ENCODE data around the gene GARNL3.

Gene GARNL3

GRCh38 chr9:127316586-127317323 is 52.2 kb downstream of the GARNL3 start:
- H3K9ac ChIP-seq (ENCODE audit: low read length) = no peak overlapping the region
- H3K36me3 ChIP-seq (ENCODE audit: control insufficient read depth, insufficient read depth, low read length) = peaks cover 5% of the 10 kb centered on the region; the same call in 1 of the 2 replicates
- H3K9me3 ChIP-seq (ENCODE audit: control insufficient read depth, insufficient read depth, low read depth, low read length) = no peaks in the 10 kb centered on the region
- no peak overlapping the region for H3K27ac ChIP-seq (ENCODE audit: low read depth, low read length)
- no peak overlapping the region for H3K4me3 ChIP-seq (ENCODE audit: low read depth, low read length)
- H3K27me3 ChIP-seq (ENCODE audit: control insufficient read depth, insufficient read depth, low read length) = no peaks in the 10 kb centered on the region
- no peaks in the 10 kb centered on the region for H3K4me1 ChIP-seq (ENCODE audit: control insufficient read depth, insufficient read depth, low read length)

- no peak overlapping the region for H3K27ac ChIP-seq (ENCODE audit: low read depth, low read length)
- H3K9me3 ChIP-seq (ENCODE audit: control insufficient read depth, insufficient read depth, low read depth, low read length) = no peaks in the 10 kb centered on the region
- H3K27me3 ChIP-seq (ENCODE audit: control insufficient read depth, insufficient read depth, low read length) = no peaks in the 10 kb centered on the region
- H3K9ac ChIP-seq (ENCODE audit: low read length) = no peak overlapping the region
- 0 out of 2 replicates have a peak, but pooled peaks cover 5% of the 10 kb centered on the region for H3K36me3 ChIP-seq (ENCODE audit: control insufficient read depth, insufficient read depth, low read length)
- no peak overlapping the region for H3K4me3 ChIP-seq (ENCODE audit: low read depth, low read length)
- no peaks in the 10 kb centered on the region for H3K4me1 ChIP-seq (ENCODE audit: control insufficient read depth, insufficient read depth, low read length)
Observed at GRCh38 chr9:127318651-127319167, 54.1 kb downstream of the GARNL3 start.

GRCh38 chr9:127319366-127320114 is 55.0 kb downstream of the GARNL3 start:
- Histone ChIP-seq H3K9ac (ENCODE audit: low read length) (no peak overlapping the region), H3K9me3 (ENCODE audit: control insufficient read depth, insufficient read depth, low read depth, low read length) (no peaks in the 10 kb centered on the region), H3K27ac (ENCODE audit: low read depth, low read length) (no peak overlapping the region), H3K36me3 (ENCODE audit: control insufficient read depth, insufficient read depth, low read length) (no peaks in the 10 kb centered on the region), H3K27me3 (ENCODE audit: control insufficient read depth, insufficient read depth, low read length) (no peaks in the 10 kb centered on the region), H3K4me1 (ENCODE audit: control insufficient read depth, insufficient read depth, low read length) (no peaks in the 10 kb centered on the region), H3K4me3 (ENCODE audit: low read depth, low read length) (no peak overlapping the region)

- H3K9me3 ChIP-seq (ENCODE audit: control insufficient read depth, insufficient read depth, low read depth, low read length) = no peaks in the 10 kb centered on the region
- no peak overlapping the region for H3K9ac ChIP-seq (ENCODE audit: low read length)
- no peaks in the 10 kb centered on the region for H3K27me3 ChIP-seq (ENCODE audit: control insufficient read depth, insufficient read depth, low read length)
- no peak overlapping the region for H3K4me3 ChIP-seq (ENCODE audit: low read depth, low read length)
- no peaks in the 10 kb centered on the region for H3K4me1 ChIP-seq (ENCODE audit: control insufficient read depth, insufficient read depth, low read length)
- no peaks in the 10 kb centered on the region for H3K36me3 ChIP-seq (ENCODE audit: control insufficient read depth, insufficient read depth, low read length)
- no peak overlapping the region for H3K27ac ChIP-seq (ENCODE audit: low read depth, low read length)
Observed at GRCh38 chr9:127320115-127320378, 55.5 kb downstream of the GARNL3 start.

GRCh38 chr9:127323393-127323792 is 58.8 kb downstream of the GARNL3 start:
- no peak overlapping the region for H3K4me3 ChIP-seq (ENCODE audit: low read depth, low read length)
- no peaks in the 10 kb centered on the region for H3K4me1 ChIP-seq (ENCODE audit: control insufficient read depth, insufficient read depth, low read length)
- no peak overlapping the region for H3K9ac ChIP-seq (ENCODE audit: low read length)
- H3K36me3 ChIP-seq (ENCODE audit: control insufficient read depth, insufficient read depth, low read length) = no peaks in the 10 kb centered on the region
- H3K27me3 ChIP-seq (ENCODE audit: control insufficient read depth, insufficient read depth, low read length) = no peaks in the 10 kb centered on the region
- H3K9me3 ChIP-seq (ENCODE audit: control insufficient read depth, insufficient read depth, low read depth, low read length) = no peaks in the 10 kb centered on the region
- no peak overlapping the region for H3K27ac ChIP-seq (ENCODE audit: low read depth, low read length)

- no peaks in the 10 kb centered on the region for H3K4me1 ChIP-seq (ENCODE audit: control insufficient read depth, insufficient read depth, low read length)
- no peaks in the 10 kb centered on the region for H3K36me3 ChIP-seq (ENCODE audit: control insufficient read depth, insufficient read depth, low read length)
- H3K4me3 ChIP-seq (ENCODE audit: low read depth, low read length) = no peak overlapping the region
- H3K27ac ChIP-seq (ENCODE audit: low read depth, low read length) = no peak overlapping the region
- H3K9ac ChIP-seq (ENCODE audit: low read length) = no peak overlapping the region
- no peaks in the 10 kb centered on the region for H3K27me3 ChIP-seq (ENCODE audit: control insufficient read depth, insufficient read depth, low read length)
- H3K9me3 ChIP-seq (ENCODE audit: control insufficient read depth, insufficient read depth, low read depth, low read length) = no peaks in the 10 kb centered on the region
Observed at GRCh38 chr9:127330501-127330900, 65.9 kb downstream of the GARNL3 start.

- no peaks in the 10 kb centered on the region for H3K27me3 ChIP-seq (ENCODE audit: control insufficient read depth, insufficient read depth, low read length)
- H3K36me3 ChIP-seq (ENCODE audit: control insufficient read depth, insufficient read depth, low read length) = no peaks in the 10 kb centered on the region
- no peak overlapping the region for H3K9ac ChIP-seq (ENCODE audit: low read length)
- no peak overlapping the region for H3K27ac ChIP-seq (ENCODE audit: low read depth, low read length)
- no peaks in the 10 kb centered on the region for H3K9me3 ChIP-seq (ENCODE audit: control insufficient read depth, insufficient read depth, low read depth, low read length)
- H3K4me1 ChIP-seq (ENCODE audit: control insufficient read depth, insufficient read depth, low read length) = no peaks in the 10 kb centered on the region; the same call in 1 of the 2 replicates
- no peak overlapping the region for H3K4me3 ChIP-seq (ENCODE audit: low read depth, low read length)
Observed at GRCh38 chr9:127333221-127334064, 68.9 kb downstream of the GARNL3 start.

- H3K9ac ChIP-seq (ENCODE audit: low read length) = no peak overlapping the region
- no peaks in the 10 kb centered on the region for H3K27me3 ChIP-seq (ENCODE audit: control insufficient read depth, insufficient read depth, low read length)
- H3K36me3 ChIP-seq (ENCODE audit: control insufficient read depth, insufficient read depth, low read length) = peaks cover 2% of the 10 kb centered on the region; the same call in 1 of the 2 replicates
- no peaks in the 10 kb centered on the region for H3K9me3 ChIP-seq (ENCODE audit: control insufficient read depth, insufficient read depth, low read depth, low read length)
- H3K4me1 ChIP-seq (ENCODE audit: control insufficient read depth, insufficient read depth, low read length) = no peaks in the 10 kb centered on the region; the same call in 1 of the 2 replicates
- no peak overlapping the region for H3K4me3 ChIP-seq (ENCODE audit: low read depth, low read length)
- H3K27ac ChIP-seq (ENCODE audit: low read depth, low read length) = no peak overlapping the region
Observed at GRCh38 chr9:127334725-127335124, 70.2 kb downstream of the GARNL3 start.

GRCh38 chr9:127336086-127336485 is 71.5 kb downstream of the GARNL3 start:
- Histone ChIP-seq H3K4me3 (ENCODE audit: low read depth, low read length) (no peak overlapping the region), H3K9me3 (ENCODE audit: control insufficient read depth, insufficient read depth, low read depth, low read length) (no peaks in the 10 kb centered on the region)

GRCh38 chr9:127336506-127337352 is 72.2 kb downstream of the GARNL3 start:
- H3K27ac ChIP-seq (ENCODE audit: low read depth, low read length) = no peak overlapping the region
- peaks cover 13% of the 10 kb centered on the region for H3K36me3 ChIP-seq (ENCODE audit: control insufficient read depth, insufficient read depth, low read length)
- H3K27me3 ChIP-seq (ENCODE audit: control insufficient read depth, insufficient read depth, low read length) = no peaks in the 10 kb centered on the region
- H3K9ac ChIP-seq (ENCODE audit: low read length) = no peak overlapping the region
- no peaks in the 10 kb centered on the region for H3K9me3 ChIP-seq (ENCODE audit: control insufficient read depth, insufficient read depth, low read depth, low read length)
- H3K4me3 ChIP-seq (ENCODE audit: low read depth, low read length) = no peak overlapping the region
- H3K4me1 ChIP-seq (ENCODE audit: control insufficient read depth, insufficient read depth, low read length) = no peaks in the 10 kb centered on the region; the same call in 1 of the 2 replicates

More at GRCh38 chr9:127336086-127336485, 71.5 kb downstream of the GARNL3 start:
- Histone ChIP-seq H3K9ac (ENCODE audit: low read length) (no peak overlapping the region), H3K27me3 (ENCODE audit: control insufficient read depth, insufficient read depth, low read length) (no peaks in the 10 kb centered on the region), H3K36me3 (ENCODE audit: control insufficient read depth, insufficient read depth, low read length) (peaks cover 12% of the 10 kb centered on the region), H3K4me1 (ENCODE audit: control insufficient read depth, insufficient read depth, low read length) (no peaks in the 10 kb centered on the region; the same call in 1 of the 2 replicates), H3K27ac (ENCODE audit: low read depth, low read length) (no peak overlapping the region)

Measured in HUES6 (cell line).